ENCODE data around the gene SP1.

SP1 gene

DNA sequence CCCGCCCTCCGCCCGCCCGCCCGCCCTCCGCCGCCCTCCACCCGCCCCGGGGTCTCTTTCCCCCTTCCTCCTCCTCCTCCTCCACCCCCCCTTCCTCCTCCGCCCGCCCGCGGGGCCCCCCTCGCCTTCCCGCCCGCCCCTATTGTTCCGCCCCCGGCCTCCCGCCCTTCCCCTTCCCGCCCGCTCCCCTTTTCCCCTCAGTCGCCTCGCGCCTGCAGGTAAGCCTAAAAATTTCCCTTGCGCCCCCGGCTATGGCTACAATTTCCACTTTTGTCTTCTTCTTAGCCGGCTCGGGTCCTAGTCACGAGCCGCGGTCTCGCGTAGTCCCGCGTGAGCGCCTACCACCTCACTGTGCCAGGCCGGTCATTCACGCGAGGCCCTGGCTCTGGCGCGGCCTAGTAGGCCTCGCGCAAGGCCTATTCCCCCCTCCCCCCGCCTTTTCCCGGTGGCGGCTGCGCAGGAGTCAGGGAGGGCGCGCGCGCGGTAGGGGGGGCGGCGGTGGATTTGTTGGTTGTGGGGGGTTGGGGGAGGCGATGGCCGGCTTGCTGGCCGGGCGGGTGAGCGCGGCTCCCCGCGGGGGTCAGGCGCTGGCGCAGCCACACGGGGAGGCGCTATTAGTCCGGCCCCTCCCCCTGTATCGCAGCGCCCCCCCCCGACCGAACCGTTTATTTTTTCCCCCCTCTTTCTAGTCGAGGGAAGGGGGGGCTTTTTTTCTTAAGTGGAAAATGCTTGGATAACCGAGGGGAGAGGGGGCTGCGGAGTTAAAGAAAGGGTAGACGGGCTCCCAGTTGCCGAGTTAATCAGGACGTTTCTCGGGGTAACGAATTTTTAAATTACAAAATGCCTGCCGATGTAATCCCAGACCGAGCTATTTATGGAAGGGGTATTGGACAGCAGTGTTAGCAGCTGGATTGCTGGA is 72.4 kb downstream of the SP1 start:
- Histone ChIP-seq H3K9ac (ENCODE audit: low read length) (peak overlapping the region; percentile 100), H3K36me3 (ENCODE audit: control insufficient read depth, insufficient read depth, low read length) (peaks cover 53% of the 10 kb centered on the region), H3K4me3 (ENCODE audit: low read depth, low read length) (peak overlapping the region; percentile 68), H3K4me1 (ENCODE audit: control insufficient read depth, insufficient read depth, low read length) (peaks cover 15% of the 10 kb centered on the region), H3K27me3 (ENCODE audit: control insufficient read depth, insufficient read depth, low read length) (no peaks in the 10 kb centered on the region), H3K9me3 (ENCODE audit: control insufficient read depth, insufficient read depth, low read depth, low read length) (no peaks in the 10 kb centered on the region), H3K27ac (ENCODE audit: low read depth, low read length) (peak overlapping the region; percentile 100)

- Histone ChIP-seq H3K4me3 (ENCODE audit: low read depth, low read length) (peak overlapping the region; percentile 68), H3K9me3 (ENCODE audit: control insufficient read depth, insufficient read depth, low read depth, low read length) (no peaks in the 10 kb centered on the region), H3K27me3 (ENCODE audit: control insufficient read depth, insufficient read depth, low read length) (no peaks in the 10 kb centered on the region), H3K9ac (ENCODE audit: low read length) (no peak overlapping the region), H3K4me1 (ENCODE audit: control insufficient read depth, insufficient read depth, low read length) (peaks cover 15% of the 10 kb centered on the region), H3K36me3 (ENCODE audit: control insufficient read depth, insufficient read depth, low read length) (peaks cover 61% of the 10 kb centered on the region), H3K27ac (ENCODE audit: low read depth, low read length) (no peak overlapping the region)
These were observed 74.1 kb downstream of the SP1 start for GRCh38 chr12:53453953-53454640.

DNA sequence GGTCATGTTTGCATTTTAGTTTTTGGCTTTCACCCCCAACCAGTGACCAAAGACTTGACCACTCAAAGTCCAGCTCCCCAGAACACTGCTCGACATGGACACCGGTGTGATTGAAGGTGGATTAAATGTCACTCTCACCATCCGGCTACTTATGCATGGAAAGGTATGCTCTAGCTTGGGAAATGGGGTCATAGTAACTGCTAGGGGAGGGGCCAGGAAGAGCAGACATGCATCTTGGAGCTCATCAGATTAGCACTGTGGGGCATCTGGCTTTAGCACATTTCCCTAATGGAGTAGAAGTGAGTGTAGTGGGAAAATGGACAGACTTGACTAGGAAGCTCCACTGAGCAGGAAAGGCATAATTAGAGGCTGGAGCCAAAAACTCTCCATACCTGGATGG is 74.7 kb downstream of the SP1 start:
- no peak overlapping the region for H3K27ac ChIP-seq (ENCODE audit: low read depth, low read length)
- peak overlapping the region; percentile 68; the same call in 1 of the 2 replicates for H3K4me3 ChIP-seq (ENCODE audit: low read depth, low read length)
- peaks cover 68% of the 10 kb centered on the region for H3K36me3 ChIP-seq (ENCODE audit: control insufficient read depth, insufficient read depth, low read length)
- H3K4me1 ChIP-seq (ENCODE audit: control insufficient read depth, insufficient read depth, low read length): peaks cover 16% of the 10 kb centered on the region
- H3K27me3 ChIP-seq (ENCODE audit: control insufficient read depth, insufficient read depth, low read length): no peaks in the 10 kb centered on the region
- peak overlapping the region; percentile 13 for H3K9ac ChIP-seq (ENCODE audit: low read length)
- H3K9me3 ChIP-seq (ENCODE audit: control insufficient read depth, insufficient read depth, low read depth, low read length): no peaks in the 10 kb centered on the region

DNA sequence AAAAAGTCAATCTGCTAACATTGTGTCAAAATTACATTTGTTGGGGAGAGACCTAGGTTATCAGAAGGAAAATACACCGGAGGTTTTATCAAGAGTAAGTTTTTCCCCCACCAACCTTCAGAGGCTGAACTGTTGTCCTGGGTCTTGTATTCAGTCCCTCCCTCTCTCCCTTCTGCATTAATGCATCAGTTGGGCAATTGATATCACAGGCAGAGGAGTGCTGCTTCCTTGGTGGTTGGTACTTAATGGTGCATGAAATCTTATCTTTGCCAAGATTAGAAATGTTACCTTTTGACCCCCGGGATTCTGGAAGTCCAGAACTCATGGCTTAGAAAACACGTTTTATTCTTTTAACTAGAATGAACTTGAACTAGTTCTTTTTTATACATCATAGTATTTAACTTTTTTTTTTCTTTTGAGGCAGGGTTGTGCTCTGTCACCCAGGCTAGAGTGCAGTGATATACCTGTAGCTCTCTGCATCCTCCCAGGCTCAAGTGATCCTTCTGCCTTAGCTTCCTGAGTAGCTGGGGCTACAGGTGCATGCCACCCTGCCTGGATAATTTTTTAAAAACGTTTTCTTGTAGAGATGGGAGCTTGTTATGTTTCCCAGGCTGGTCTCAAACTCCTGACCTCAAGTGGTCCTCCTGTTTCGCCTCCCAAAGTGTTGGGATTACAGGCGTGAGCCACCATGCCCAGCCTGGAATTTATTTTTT is 76.8 kb downstream of the SP1 start:
- H3K9me3 ChIP-seq (ENCODE audit: control insufficient read depth, insufficient read depth, low read depth, low read length): no peaks in the 10 kb centered on the region
- H3K27me3 ChIP-seq (ENCODE audit: control insufficient read depth, insufficient read depth, low read length): no peaks in the 10 kb centered on the region
- peaks cover 89% of the 10 kb centered on the region for H3K36me3 ChIP-seq (ENCODE audit: control insufficient read depth, insufficient read depth, low read length)
- peaks cover 18% of the 10 kb centered on the region for H3K4me1 ChIP-seq (ENCODE audit: control insufficient read depth, insufficient read depth, low read length)
- H3K9ac ChIP-seq (ENCODE audit: low read length): no peak overlapping the region
- H3K27ac ChIP-seq (ENCODE audit: low read depth, low read length): no peak overlapping the region
- H3K4me3 ChIP-seq (ENCODE audit: low read depth, low read length): no peak overlapping the region

GRCh38 chr12:53459097-53459496 is 79.1 kb downstream of the SP1 start:
- no peaks in the 10 kb centered on the region for H3K27me3 ChIP-seq (ENCODE audit: control insufficient read depth, insufficient read depth, low read length)
- H3K4me1 ChIP-seq (ENCODE audit: control insufficient read depth, insufficient read depth, low read length): peaks cover 16% of the 10 kb centered on the region
- H3K9ac ChIP-seq (ENCODE audit: low read length): no peak overlapping the region
- H3K4me3 ChIP-seq (ENCODE audit: low read depth, low read length): no peak overlapping the region
- peaks cover 100% of the 10 kb centered on the region for H3K36me3 ChIP-seq (ENCODE audit: control insufficient read depth, insufficient read depth, low read length)
- H3K9me3 ChIP-seq (ENCODE audit: control insufficient read depth, insufficient read depth, low read depth, low read length): no peaks in the 10 kb centered on the region
- no peak overlapping the region for H3K27ac ChIP-seq (ENCODE audit: low read depth, low read length)

- peaks cover 9% of the 10 kb centered on the region for H3K4me1 ChIP-seq (ENCODE audit: control insufficient read depth, insufficient read depth, low read length)
- H3K27me3 ChIP-seq (ENCODE audit: control insufficient read depth, insufficient read depth, low read length): no peaks in the 10 kb centered on the region
- no peak overlapping the region for H3K27ac ChIP-seq (ENCODE audit: low read depth, low read length)
- H3K36me3 ChIP-seq (ENCODE audit: control insufficient read depth, insufficient read depth, low read length): peaks cover 100% of the 10 kb centered on the region
- no peak overlapping the region for H3K4me3 ChIP-seq (ENCODE audit: low read depth, low read length)
- H3K9ac ChIP-seq (ENCODE audit: low read length): no peak overlapping the region
- no peaks in the 10 kb centered on the region for H3K9me3 ChIP-seq (ENCODE audit: control insufficient read depth, insufficient read depth, low read depth, low read length)
These were observed 81.1 kb downstream of the SP1 start for GRCh38 chr12:53461059-53461458.

GRCh38 chr12:53461591-53461990 is 81.6 kb downstream of the SP1 start:
- Histone ChIP-seq H3K9me3 (ENCODE audit: control insufficient read depth, insufficient read depth, low read depth, low read length) (no peaks in the 10 kb centered on the region), H3K36me3 (ENCODE audit: control insufficient read depth, insufficient read depth, low read length) (peaks cover 100% of the 10 kb centered on the region), H3K9ac (ENCODE audit: low read length) (no peak overlapping the region), H3K4me3 (ENCODE audit: low read depth, low read length) (no peak overlapping the region), H3K27me3 (ENCODE audit: control insufficient read depth, insufficient read depth, low read length) (no peaks in the 10 kb centered on the region), H3K4me1 (ENCODE audit: control insufficient read depth, insufficient read depth, low read length) (peaks cover 9% of the 10 kb centered on the region), H3K27ac (ENCODE audit: low read depth, low read length) (no peak overlapping the region)

GRCh38 chr12:53462935-53463334 is 83.0 kb downstream of the SP1 start:
- no peak overlapping the region for H3K4me3 ChIP-seq (ENCODE audit: low read depth, low read length)
- peaks cover 100% of the 10 kb centered on the region for H3K36me3 ChIP-seq (ENCODE audit: control insufficient read depth, insufficient read depth, low read length)
- no peaks in the 10 kb centered on the region for H3K27me3 ChIP-seq (ENCODE audit: control insufficient read depth, insufficient read depth, low read length)
- no peak overlapping the region for H3K27ac ChIP-seq (ENCODE audit: low read depth, low read length)
- no peak overlapping the region for H3K9ac ChIP-seq (ENCODE audit: low read length)
- peaks cover 9% of the 10 kb centered on the region for H3K4me1 ChIP-seq (ENCODE audit: control insufficient read depth, insufficient read depth, low read length)
- no peaks in the 10 kb centered on the region for H3K9me3 ChIP-seq (ENCODE audit: control insufficient read depth, insufficient read depth, low read depth, low read length)

DNA sequence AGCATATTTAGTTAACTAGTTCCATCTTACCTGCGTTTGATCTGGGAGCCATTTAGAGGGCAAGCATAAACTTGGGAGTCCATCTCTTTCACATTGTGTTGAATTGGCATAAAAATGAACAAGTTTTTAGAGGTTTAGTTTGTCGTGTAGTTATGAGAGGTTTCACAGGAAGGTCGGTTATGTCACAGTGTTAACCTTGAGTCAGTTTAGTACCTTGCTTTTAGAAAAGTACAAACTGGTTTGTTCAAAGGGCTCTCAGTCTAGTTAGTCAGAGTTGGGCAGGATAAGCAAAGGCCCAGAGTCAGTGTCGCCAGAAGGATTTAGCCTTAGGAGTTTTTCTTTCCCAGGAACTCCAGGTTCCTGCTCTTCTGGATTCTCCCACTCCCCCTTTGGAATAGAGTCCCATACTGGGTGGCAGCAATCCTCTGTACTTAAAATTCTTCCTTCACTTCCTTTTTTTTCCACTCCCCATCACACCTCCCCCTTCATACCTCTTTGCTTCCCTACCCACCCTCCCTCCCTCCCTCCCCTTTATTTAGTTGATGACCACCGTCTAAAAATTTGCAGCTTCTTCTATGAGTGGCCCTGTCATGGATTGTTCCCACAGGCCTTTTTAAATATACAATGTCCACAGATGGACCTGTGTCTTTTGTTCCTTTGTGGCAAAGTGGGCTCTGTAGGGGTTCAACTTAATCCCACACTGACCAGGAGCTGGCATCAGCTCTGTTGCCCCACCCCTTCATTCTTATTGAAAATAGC is 84.0 kb downstream of the SP1 start:
- Histone ChIP-seq H3K27me3 (ENCODE audit: control insufficient read depth, insufficient read depth, low read length) (no peaks in the 10 kb centered on the region), H3K9me3 (ENCODE audit: control insufficient read depth, insufficient read depth, low read depth, low read length) (no peaks in the 10 kb centered on the region), H3K4me1 (ENCODE audit: control insufficient read depth, insufficient read depth, low read length) (peaks cover 9% of the 10 kb centered on the region), H3K4me3 (ENCODE audit: low read depth, low read length) (no peak overlapping the region), H3K27ac (ENCODE audit: low read depth, low read length) (peak overlapping the region; percentile 2; the same call in 1 of the 2 replicates), H3K9ac (ENCODE audit: low read length) (no peak overlapping the region), H3K36me3 (ENCODE audit: control insufficient read depth, insufficient read depth, low read length) (peaks cover 100% of the 10 kb centered on the region)

DNA sequence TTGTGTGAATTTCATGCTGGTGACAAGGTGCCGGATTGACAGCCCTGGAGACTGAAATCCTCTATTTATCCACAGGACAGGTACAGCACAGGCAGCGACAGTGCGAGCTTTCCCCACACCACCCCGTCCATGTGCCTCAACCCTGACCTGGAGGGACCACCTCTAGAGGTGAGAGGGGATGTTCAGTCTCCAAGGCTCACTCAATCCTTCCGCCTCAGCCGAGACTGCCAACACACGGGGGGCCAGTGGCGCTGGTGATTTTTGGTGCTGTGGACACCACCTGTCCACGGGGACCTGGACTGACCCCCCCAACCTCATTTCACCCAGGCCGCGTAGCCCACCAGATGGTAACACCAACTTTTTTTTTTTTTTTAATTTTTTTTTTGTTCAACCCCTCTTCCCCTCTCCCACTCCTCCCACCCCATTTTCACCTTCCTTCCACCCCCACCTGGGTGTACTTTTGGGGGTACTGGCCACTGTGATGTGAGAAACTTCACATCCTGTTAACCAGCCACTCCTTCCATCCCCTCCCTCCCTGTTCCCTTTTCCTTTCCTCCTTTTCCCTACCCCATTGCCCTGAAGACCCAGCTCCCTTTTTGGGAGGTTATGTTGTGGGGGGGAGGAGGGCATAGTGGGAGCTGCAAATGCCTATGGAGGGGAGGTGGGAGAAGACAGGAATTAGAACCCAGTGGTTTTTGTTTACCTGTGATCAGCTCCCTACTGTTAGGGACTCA is 84.9 kb downstream of the SP1 start:
- Histone ChIP-seq H3K27ac (ENCODE audit: low read depth, low read length) (no peak overlapping the region), H3K36me3 (ENCODE audit: control insufficient read depth, insufficient read depth, low read length) (peaks cover 100% of the 10 kb centered on the region), H3K4me1 (ENCODE audit: control insufficient read depth, insufficient read depth, low read length) (peaks cover 6% of the 10 kb centered on the region), H3K9ac (ENCODE audit: low read length) (no peak overlapping the region), H3K4me3 (ENCODE audit: low read depth, low read length) (no peak overlapping the region), H3K27me3 (ENCODE audit: control insufficient read depth, insufficient read depth, low read length) (no peaks in the 10 kb centered on the region), H3K9me3 (ENCODE audit: control insufficient read depth, insufficient read depth, low read depth, low read length) (no peaks in the 10 kb centered on the region)

Measured in HUES6 (cell line).